ENCODE measurements around the gene TEPSIN. TPM values are rescaled to one million over a fixed set of nuclear protein-coding genes. Genes with fewer than 3 reads are reported as not detected.

TEPSIN gene
- total RNA-seq, 1 experiment from 2014 or later, result 38.8 TPM

GRCh38 chr17:81206657-81207056, 32.2 kb downstream of the TEPSIN start:
- Histone ChIP-seq H4K20me1 (ENCODE audit: control insufficient read depth, insufficient read depth, insufficient read length) (no peaks in the 10 kb centered on the region), H3K27ac (ENCODE audit: insufficient read length, low read depth, low read length) (no peak overlapping the region), H2AFZ (ENCODE audit: low read length) (no peak overlapping the region), H3K79me2 (ENCODE audit: insufficient read depth, low read length) (no peaks in the 10 kb centered on the region; the same call in 1 of the 2 replicates), H3T11ph (ENCODE audit: low read length) (no peak overlapping the region), H3K18ac (ENCODE audit: insufficient read length, low read depth, low read length) (no peak overlapping the region), H3K27me3 (ENCODE audit: insufficient read depth, low read length) (no peaks in the 10 kb centered on the region), H4K8ac (replicated peaks; ENCODE audit: insufficient read length, low read depth, low read length) (no peak overlapping the region), H2BK5ac (ENCODE audit: insufficient read length, low read length) (no peak overlapping the region), H3K9ac (ENCODE audit: extremely low read depth, insufficient read length, low read length) (no peak overlapping the region), H3K4me1 (ENCODE audit: insufficient read depth, low read length) (no peaks in the 10 kb centered on the region), H2BK20ac (ENCODE audit: low read depth, low read length, poor library complexity, severe bottlenecking) (no peak overlapping the region), H3K56ac (ENCODE audit: insufficient read length, low read depth, low read length) (no peak overlapping the region), H2BK15ac (ENCODE audit: low read depth, low read length) (no peak overlapping the region), H3K4me2 (ENCODE audit: insufficient read depth, insufficient read length, low read length) (no peak overlapping the region), H3K4ac (ENCODE audit: low read depth, low read length) (no peak overlapping the region), H4K91ac (ENCODE audit: insufficient read length, low read depth, low read length) (no peak overlapping the region), H2BK120ac (ENCODE audit: low read depth, low read length, poor library complexity, severe bottlenecking) (no peak overlapping the region), H3K14ac (ENCODE audit: insufficient read depth, low read length) (no peak overlapping the region), H3K9me3 (ENCODE audit: control insufficient read depth, low read depth, low read length) (no peaks in the 10 kb centered on the region), H2AK5ac (ENCODE audit: insufficient read length, low read length) (no peak overlapping the region), H3K23me2 (ENCODE audit: insufficient read length, low read depth, low read length, poor library complexity, severe bottlenecking) (no peaks in the 10 kb centered on the region), H3K79me1 (ENCODE audit: insufficient read depth, low read depth, low read length, poor library complexity, severe bottlenecking) (no peaks in the 10 kb centered on the region), H3K23ac (ENCODE audit: insufficient read length, low read depth, low read length) (no peak overlapping the region), H2BK12ac (ENCODE audit: insufficient read length, low read depth, low read length) (no peak overlapping the region), H4K5ac (ENCODE audit: insufficient read length, low read depth, low read length) (no peak overlapping the region)
- peaks cover 0 to 38% (median 7%) of the 10 kb centered on the region in 3 experiments; a peak in 5 of 7 replicates for H3K36me3 Mint-ChIP-seq (ENCODE audit: insufficient read depth in 1 of 3, low read depth in 3 of 3)
- WGBS (ENCODE audit: extremely low coverage, insufficient read length, low lambda C conversion rate), result no CpG with 5 or more reads among the region's 12 CpGs
- H3K4me3 Mint-ChIP-seq, result no peak overlapping the region
- H3K4me1 Mint-ChIP-seq, result peaks cover 3 to 4% of the 10 kb centered on the region in 2 experiments; a peak in 1 of 4 replicates
- no peak overlapping the region; a peak in 1 of 7 replicates for H3K27ac Mint-ChIP-seq
- H3K27me3 Mint-ChIP-seq (ENCODE audit: low read depth), result no peaks in the 10 kb centered on the region
- H3K9me3 Mint-ChIP-seq, result no peaks in the 10 kb centered on the region
- no peak for DNase-seq
- TF ChIP-seq CTCF (conservative IDR thresholded peaks at IDR 0.05), result no peak
